Measurements from ENCODE around the gene LRP2.

GRCh38 chr2:169247211-169247610, 115.1 kb downstream of the LRP2 start:
- TF ChIP-seq POLR2A (IDR thresholded peaks at IDR 0.05; ENCODE audit: low read depth, low read length) (no peak), POLR2AphosphoS5 (IDR thresholded peaks at IDR 0.05; ENCODE audit: low read depth, low read length) (no peak), TAF1 (IDR thresholded peaks at IDR 0.05; ENCODE audit: low read depth, low read length) (no peak)
